Muscle of leg (tissue), 11 donors: ENCODE data around the gene APLNR. TPM values are rescaled to one million over a fixed set of nuclear protein-coding genes. Genes with fewer than 3 reads are reported as not detected.

ENCODE experiments used
- DNase-seq: peaks from one replicate; pipeline ENCODE4 v3.0.0; 2013
- H3K27ac ChIP-seq: one replicate; pipeline ENCODE4 v1.5.1; 2013; ENCODE audit warnings: mild to moderate bottlenecking, low read length, control low read depth
- H3K27me3 ChIP-seq: one replicate; pipeline ENCODE4 v1.6.1; 2013; ENCODE audit warnings: low read length; ENCODE audit not compliant: control insufficient read depth, insufficient read depth
- H3K36me3 ChIP-seq: one replicate; pipeline ENCODE4 v1.6.1; 2013; ENCODE audit warnings: low read length; ENCODE audit not compliant: control insufficient read depth, insufficient read depth
- H3K4me1 ChIP-seq: one replicate; pipeline ENCODE4 v1.6.1; 2013; ENCODE audit warnings: low read length; ENCODE audit not compliant: control insufficient read depth, insufficient read depth
- H3K4me3 ChIP-seq: one replicate; pipeline ENCODE4 v1.5.1; 2013; ENCODE audit warnings: low read length, control low read depth
- H3K9me3 ChIP-seq: replicated peaks from 2 replicates; pipeline ENCODE4 v1.6.1; 2013; ENCODE audit warnings: low read depth, low read length; ENCODE audit not compliant: control insufficient read depth
- WGBS: methylation state at CpG from one replicate; pipeline ENCODE4 v1.1.5; 2013; ENCODE audit warnings: missing lambda C conversion rate; ENCODE audit not compliant: insufficient coverage; 5-methylcytosine and 5-hydroxymethylcytosine counted together
- polyA plus RNA-seq, 8 donors: library from polyadenylated mRNA; unstranded; fragments of 120-200 nt; gene quantifications; one replicate each; pipeline versions ENCODE4 v1.2.1 to v1.2.3, GENCODE V29; 2013; ENCODE audit warnings: inconsistent platforms in 1 of 8, low replicate concordance in 1 of 8; ENCODE audit not compliant: insufficient read length in 8 of 8, insufficient read depth in 1 of 8
- total RNA-seq: library from RNA; stranded (reverse); fragments of 120-200 nt; gene quantifications from one replicate; pipeline ENCODE4 v1.2.4, GENCODE V29; 2013

APLNR gene
- total and polyA plus RNA-seq, 9 donors = 43.2 to 113 (median 94.1) TPM

- no peaks in the 10 kb centered on the region for H3K36me3 ChIP-seq
- H3K27me3 ChIP-seq = no peaks in the 10 kb centered on the region
- no peak for DNase-seq
- peaks cover 47% of the 10 kb centered on the region for H3K4me1 ChIP-seq
- peak overlapping the region; percentile 78 for H3K27ac ChIP-seq
- no peaks in the 10 kb centered on the region for H3K9me3 ChIP-seq
- no peak overlapping the region for H3K4me3 ChIP-seq
- 31% methylated on average over 2 of the region's 7 CpGs for WGBS
These were observed 33.1 kb downstream of the APLNR start for GRCh38 chr11:57203882-57204480.

DNA sequence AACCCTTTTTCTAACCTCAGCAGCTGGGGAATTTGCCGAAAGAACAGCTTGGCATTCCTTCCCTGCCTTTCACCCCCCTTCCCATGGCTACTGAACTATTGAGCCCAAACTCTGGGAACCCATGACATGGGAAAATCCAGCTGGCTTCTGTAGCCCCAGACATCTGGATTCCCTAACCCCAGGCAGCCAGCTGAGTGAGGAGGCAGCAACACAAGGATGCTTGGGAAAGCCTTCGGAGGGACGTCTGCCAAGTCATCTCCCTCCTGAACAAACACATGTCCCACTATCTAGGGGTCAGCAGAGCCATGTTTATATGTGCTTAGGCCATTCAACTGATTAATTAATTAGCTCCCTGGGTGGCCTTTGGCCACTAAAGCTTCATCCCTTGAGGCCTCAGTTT lies 33.7 kb downstream of the APLNR start:
- Histone ChIP-seq H3K9me3 (no peaks in the 10 kb centered on the region), H3K27ac (peak overlapping the region; percentile 78), H3K4me1 (peaks cover 47% of the 10 kb centered on the region), H3K36me3 (no peaks in the 10 kb centered on the region), H3K27me3 (no peaks in the 10 kb centered on the region), H3K4me3 (no peak overlapping the region)
- DNase-seq = peak; percentile 95
- WGBS = 16% methylated on average over 3 of the region's 3 CpGs

DNA sequence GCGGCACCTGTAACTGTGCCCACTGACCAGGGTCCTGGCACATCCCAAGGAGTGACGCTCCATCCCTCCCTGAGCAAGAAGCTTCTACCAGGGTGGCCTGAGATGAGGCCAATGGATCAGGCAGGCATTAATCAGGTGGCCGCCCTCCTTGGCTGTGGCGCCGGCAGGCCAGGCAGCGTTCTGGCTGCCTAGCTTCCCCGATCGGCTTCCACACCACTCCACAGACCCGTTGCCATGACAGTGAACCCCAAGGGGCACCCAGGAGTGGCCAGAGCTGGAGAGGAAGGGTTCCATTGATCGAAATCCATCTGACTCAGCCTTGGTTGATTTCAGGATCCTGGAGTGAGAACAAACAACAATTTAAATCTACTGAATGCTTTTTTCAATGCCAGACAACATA lies 34.8 kb downstream of the APLNR start:
- Histone ChIP-seq H3K27ac (peak overlapping the region; percentile 78), H3K27me3 (no peaks in the 10 kb centered on the region), H3K36me3 (no peaks in the 10 kb centered on the region), H3K4me3 (no peak overlapping the region), H3K9me3 (no peaks in the 10 kb centered on the region), H3K4me1 (peaks cover 53% of the 10 kb centered on the region)
- DNase-seq = peak; percentile 59
- 37% methylated on average over 10 of the region's 10 CpGs for WGBS

DNA sequence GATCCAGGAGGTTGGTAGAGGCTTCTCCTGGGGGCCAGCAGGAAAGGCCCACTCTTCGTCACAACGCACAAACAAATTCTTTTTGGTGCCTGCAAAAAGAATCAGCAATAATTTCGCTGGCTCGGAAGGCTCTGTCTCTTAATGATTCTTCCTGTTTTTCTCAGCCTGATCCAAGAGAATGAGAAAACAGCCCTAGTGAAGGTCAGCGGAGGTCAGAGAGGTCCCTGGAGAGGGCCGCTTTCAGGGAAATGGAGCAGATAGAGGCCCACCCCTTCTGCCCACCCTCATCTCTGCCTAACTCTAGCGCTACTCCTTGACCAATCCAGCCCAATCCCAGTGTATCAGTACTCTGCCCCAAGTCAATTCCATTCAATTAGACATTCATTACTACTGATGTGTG lies 36.1 kb downstream of the APLNR start:
- Histone ChIP-seq H3K4me1 (peaks cover 56% of the 10 kb centered on the region), H3K27ac (peak overlapping the region; percentile 56), H3K4me3 (no peak overlapping the region), H3K36me3 (no peaks in the 10 kb centered on the region), H3K27me3 (no peaks in the 10 kb centered on the region), H3K9me3 (no peaks in the 10 kb centered on the region)
- DNase-seq = peak; percentile 72
- 36% methylated on average over 6 of the region's 7 CpGs for WGBS

GRCh38 chr11:57199330-57199729 lies 37.7 kb downstream of the APLNR start:
- Histone ChIP-seq H3K27ac (no peak overlapping the region), H3K9me3 (no peaks in the 10 kb centered on the region), H3K36me3 (no peaks in the 10 kb centered on the region), H3K4me3 (no peak overlapping the region), H3K27me3 (no peaks in the 10 kb centered on the region), H3K4me1 (peaks cover 47% of the 10 kb centered on the region)
- DNase-seq = no peak
- WGBS = 96% methylated on average over 9 of the region's 11 CpGs

GRCh38 chr11:57197762-57198161 lies 39.3 kb downstream of the APLNR start:
- WGBS = 71% methylated on average over 1 of the region's 2 CpGs
- Histone ChIP-seq H3K27me3 (no peaks in the 10 kb centered on the region), H3K36me3 (no peaks in the 10 kb centered on the region), H3K4me1 (peaks cover 34% of the 10 kb centered on the region), H3K9me3 (no peaks in the 10 kb centered on the region), H3K4me3 (no peak overlapping the region), H3K27ac (peak overlapping the region; percentile 79)
- DNase-seq = no peak

GRCh38 chr11:57196596-57196995 lies 40.5 kb downstream of the APLNR start:
- no peaks in the 10 kb centered on the region for H3K36me3 ChIP-seq
- H3K4me3 ChIP-seq = no peak overlapping the region
- WGBS = 22% methylated on average over 4 of the region's 6 CpGs
- no peaks in the 10 kb centered on the region for H3K27me3 ChIP-seq
- peak overlapping the region; percentile 87 for H3K27ac ChIP-seq
- H3K9me3 ChIP-seq = no peaks in the 10 kb centered on the region
- peak; percentile 94 for DNase-seq
- H3K4me1 ChIP-seq = peaks cover 25% of the 10 kb centered on the region

- H3K9me3 ChIP-seq = no peaks in the 10 kb centered on the region
- H3K4me3 ChIP-seq = no peak overlapping the region
- H3K27me3 ChIP-seq = no peaks in the 10 kb centered on the region
- WGBS = no CpG with 5 or more reads among the region's 1 CpG
- no peak for DNase-seq
- H3K27ac ChIP-seq = no peak overlapping the region
- H3K36me3 ChIP-seq = no peaks in the 10 kb centered on the region
- peaks cover 9% of the 10 kb centered on the region for H3K4me1 ChIP-seq
These were observed 44.7 kb downstream of the APLNR start for GRCh38 chr11:57192316-57192715.

DNA sequence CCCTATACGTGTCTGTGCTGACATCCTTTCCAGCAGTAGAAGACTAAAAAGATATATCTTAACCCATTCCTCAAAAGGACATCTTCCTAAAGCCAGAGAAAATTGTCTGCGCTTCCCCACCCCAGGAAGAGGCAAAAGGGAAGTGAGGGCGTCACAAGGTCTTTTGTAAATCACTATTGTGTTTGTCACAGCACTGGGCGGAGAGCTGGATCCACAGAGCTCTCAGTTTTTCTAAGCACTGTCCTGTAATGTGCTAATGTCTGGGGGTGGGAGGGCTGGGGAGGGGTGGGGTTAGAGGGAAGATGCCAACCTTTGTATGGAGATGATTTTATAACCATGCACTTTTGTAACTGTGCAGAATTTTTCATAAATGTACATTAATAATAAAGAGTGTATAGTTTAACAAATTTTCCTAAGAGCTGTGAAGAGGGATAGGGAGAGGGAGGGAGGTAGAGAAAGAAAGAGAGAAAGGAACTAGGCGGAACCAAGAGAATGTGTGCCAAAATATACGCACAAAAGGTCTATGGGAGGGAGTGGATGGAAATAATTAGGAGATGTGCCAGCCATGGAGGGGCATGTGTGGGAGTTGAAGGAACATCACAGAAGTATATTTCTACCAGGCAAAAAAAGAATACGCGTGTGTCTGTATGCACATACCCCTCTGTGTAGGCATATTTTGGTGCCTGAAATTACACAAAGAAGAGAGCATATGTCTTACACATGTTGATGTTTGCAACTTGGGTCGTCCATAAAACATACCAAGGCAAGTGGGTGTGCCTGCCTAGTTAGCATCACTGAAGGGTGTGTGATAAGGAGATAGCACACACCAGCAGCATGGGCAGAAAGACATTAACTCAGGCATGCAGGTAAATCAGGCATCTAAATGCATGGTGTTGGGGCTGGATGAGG lies 45.5 kb downstream of the APLNR start:
- Histone ChIP-seq H3K4me3 (no peak overlapping the region), H3K9me3 (no peaks in the 10 kb centered on the region), H3K27me3 (no peaks in the 10 kb centered on the region), H3K36me3 (no peaks in the 10 kb centered on the region), H3K27ac (no peak overlapping the region), H3K4me1 (peaks cover 9% of the 10 kb centered on the region)
- DNase-seq = no peak
- WGBS = 58% methylated on average over 4 of the region's 9 CpGs

DNA sequence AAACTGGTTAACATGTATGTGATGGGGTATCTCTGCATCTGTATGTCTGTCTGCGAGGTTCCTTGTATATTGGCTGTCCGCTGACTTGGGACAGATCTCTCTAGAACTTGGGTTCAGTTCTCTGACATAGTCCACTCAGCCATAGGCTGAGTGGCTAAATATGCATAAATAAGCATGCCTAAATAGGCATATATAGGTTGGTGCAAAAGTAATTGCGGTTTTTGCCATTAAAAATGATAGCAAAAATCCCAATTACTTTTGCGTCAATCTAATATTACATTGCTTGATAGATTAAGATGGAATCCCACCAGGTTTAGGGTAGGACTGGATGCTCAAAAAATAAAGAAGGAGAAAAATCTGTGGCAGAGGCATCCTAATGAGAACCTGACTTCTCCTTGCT lies 46.5 kb downstream of the APLNR start:
- DNase-seq = no peak
- no peaks in the 10 kb centered on the region for H3K9me3 ChIP-seq
- H3K27ac ChIP-seq = no peak overlapping the region
- no peaks in the 10 kb centered on the region for H3K36me3 ChIP-seq
- H3K4me1 ChIP-seq = peaks cover 2% of the 10 kb centered on the region
- H3K4me3 ChIP-seq = no peak overlapping the region
- WGBS = no CpG with 5 or more reads among the region's 4 CpGs
- no peaks in the 10 kb centered on the region for H3K27me3 ChIP-seq
